HG02798 (cell line): ENCODE results near the gene KRT2.

Source experiments
- ATAC-seq: cut with Tn5 transposase; IDR thresholded peaks from one replicate; pipeline ENCODE4 v1.9.1; 2021; ENCODE audit warnings: mild to moderate bottlenecking; ENCODE audit not compliant: unreplicated experiment, poor library complexity

The KRT2 gene

DNA sequence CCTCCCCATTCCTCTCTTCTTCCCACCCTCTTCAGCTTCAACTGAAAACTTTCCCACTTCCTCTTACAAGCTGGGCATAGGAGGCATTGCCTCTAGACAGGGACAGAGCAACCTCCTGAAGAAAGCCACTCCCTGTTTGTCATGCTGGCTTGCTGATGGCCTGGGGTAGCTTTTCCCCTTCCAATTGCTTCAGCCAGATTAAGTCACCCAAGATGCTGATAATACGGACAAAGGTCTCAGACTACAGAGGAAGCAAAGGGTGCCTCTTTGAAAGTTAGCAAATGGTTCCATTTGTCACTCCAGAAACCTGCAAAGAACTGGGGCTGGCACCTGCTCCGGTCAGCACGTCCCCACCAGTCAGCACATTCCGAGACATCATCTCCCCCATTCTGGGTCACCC, 6.0 kb downstream of the KRT2 start:
- ATAC-seq, result no peak

DNA sequence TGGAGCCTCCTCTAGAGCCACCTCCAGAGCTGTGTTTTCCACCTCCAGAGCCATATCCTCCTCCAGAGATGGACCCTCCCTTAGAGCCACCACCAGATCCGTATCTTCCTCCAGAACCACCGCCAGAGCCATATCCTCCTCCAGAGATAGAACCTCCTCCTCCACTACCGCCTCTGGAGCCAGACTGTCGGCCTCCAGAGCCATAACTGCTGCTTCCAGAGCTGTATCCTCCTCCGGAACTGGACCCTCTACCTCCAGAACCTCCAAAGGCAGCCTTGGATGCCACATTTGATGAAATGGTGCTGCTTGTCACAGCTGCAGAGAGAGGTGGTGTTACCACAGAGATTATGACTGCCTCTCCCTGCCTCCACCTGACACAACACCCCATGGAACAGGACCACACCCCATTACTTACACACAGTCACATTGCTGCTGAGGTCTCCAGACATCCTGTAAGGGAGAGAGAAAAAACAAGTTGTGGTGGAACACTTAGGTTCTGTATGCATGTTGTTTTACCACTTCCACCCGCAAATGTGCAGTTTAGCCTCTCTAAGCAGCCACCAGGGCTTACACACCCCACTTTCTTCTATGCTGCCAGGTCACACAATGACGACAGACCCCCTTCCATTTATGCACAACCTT, 6.8 kb downstream of the KRT2 start:
- ATAC-seq, result no peak

DNA sequence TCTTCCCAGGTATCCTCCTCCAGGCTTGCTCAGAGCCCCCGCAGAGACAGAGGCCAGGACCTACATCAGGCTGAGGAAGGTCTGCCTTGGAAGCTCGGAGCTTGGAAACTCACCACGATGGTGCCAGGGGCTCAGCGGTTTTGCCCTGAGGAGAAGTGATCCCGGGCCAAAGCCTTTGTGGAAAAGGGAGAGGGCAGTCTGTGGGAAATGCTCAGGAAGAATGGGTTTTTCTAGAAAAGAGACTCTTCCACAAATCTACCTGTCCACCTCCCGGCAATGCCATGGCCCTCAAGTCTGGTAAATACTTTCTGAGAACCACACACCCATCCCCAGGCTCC, 8.0 kb downstream of the KRT2 start:
- ATAC-seq, result no peak

DNA sequence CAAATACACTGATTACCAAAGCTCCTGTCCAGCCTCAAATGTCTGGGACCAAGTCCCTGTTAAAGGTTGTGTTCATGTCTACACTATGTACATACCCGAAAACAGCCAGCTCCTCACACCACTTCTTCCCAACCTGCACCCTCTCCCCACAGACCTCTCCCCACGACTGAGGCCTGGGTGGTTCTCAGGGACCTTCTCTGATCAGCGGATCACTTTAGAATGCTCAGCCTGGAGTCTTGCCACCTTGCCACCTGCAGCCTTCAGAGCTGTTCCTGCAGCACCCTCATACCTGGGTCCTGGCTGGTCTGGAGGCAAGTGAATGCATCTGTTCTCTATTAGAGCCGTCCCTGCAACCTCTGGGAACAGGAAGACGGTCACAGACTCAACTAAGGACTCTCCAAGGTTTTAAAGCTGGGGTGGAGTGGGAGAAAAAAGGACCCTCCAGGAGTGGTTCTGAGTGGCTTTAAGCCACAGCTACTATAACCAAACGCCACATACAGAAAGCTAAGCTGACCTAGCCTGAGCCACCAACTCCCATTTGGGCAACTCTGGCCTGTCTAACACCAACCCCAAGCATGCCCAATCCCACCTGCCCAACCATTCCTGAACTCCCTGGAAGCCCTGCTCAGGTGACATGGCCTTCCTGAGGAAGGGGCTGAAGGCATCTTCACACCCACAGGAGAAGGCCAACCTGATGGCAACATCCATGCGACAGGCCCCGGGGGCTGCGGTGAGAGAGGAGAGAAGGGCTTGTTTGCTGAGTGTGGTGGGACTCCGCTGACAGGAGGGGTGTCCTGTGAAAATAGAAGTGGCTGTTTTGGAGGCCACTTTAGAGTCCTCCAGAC, 8.6 kb downstream of the KRT2 start:
- no peak for ATAC-seq

DNA sequence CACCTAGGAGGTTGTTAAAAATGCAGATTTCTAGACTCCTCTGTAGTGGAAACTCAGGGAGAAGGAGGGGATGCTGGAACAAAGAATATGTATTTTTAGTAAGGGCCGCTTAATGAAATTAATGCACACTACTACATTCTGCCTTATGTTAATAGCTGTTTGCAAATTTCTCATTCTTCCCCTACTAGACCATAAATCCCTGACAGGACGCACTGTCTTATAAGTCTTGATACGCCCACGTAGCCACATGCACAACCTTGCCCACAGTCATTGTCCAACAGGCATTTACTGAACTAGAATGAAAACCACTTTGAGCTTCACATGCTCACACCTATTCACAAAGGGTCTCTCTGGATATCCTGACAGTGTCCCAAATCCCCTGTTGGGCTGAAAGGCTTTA, 10.5 kb downstream of the KRT2 start:
- no peak for ATAC-seq

DNA sequence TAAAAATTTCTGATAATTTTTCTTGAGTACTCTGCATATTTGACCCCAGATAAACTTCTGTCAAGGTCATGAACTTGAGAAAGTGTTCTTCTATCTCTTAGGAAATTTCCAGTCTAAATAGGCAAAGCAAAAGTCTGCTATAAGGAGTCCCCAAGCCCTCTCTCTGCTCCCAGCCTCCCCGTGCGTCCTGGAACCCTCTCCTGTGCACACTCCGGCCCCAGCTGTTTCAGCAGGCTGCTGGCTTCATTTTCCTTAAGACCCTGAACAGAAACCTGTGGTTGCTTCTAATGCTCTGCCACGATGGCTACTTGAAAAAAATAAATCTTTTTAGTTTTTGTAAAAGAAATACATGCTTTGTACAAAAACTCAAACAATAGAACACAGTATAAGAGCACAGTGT, 14.7 kb downstream of the KRT2 start:
- no peak for ATAC-seq

DNA sequence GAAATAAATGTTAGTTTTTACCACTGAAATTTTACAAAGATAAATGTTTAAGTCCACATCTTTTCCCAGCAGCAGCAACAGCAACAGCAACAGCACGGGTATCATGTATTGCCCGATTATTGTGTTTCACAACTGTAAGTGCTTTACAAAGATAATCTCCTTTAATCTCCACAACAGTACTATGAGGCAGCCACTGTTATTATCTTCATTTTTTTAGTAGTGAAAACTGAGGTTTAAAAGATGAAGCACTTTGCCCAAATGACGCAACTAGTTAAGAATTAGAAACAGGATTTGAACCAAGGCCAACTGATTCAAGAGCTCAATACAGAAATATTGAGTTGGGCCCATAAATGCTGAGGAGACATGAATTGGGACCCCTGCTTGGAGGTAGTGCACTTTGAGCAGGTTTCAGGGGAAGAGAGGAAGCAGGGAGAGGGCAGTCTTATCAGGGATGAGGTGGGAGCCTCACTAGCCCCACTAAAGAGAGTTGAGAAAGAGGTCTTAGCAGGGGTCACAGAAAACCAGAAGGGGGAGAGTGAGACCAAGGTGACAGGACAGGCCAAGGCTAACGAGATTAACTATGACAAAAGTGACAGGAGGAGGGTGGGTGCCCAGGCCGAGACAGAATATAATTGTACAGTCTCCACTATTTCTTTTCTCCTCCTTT, 15.3 kb downstream of the KRT2 start:
- no peak for ATAC-seq

DNA sequence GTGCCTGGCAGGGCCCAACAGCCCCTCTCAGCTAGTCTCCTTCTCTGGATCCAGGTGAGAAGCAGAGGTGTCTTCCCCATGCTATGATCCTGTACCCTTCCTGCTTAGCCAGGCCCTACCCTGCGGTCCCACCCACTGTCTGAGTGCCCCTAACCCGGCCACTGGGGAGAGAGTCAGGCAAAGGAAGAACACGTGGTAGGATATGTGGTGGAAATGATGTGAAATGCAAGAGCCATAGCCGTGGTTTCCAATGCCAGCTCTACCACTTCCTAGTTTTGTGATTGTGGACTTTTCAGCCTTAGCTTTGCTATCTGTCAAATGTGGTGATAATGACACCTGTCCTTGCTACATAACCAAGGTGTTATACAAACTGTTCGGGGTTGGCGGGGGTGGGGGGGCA, 15.8 kb downstream of the KRT2 start:
- no peak for ATAC-seq

DNA sequence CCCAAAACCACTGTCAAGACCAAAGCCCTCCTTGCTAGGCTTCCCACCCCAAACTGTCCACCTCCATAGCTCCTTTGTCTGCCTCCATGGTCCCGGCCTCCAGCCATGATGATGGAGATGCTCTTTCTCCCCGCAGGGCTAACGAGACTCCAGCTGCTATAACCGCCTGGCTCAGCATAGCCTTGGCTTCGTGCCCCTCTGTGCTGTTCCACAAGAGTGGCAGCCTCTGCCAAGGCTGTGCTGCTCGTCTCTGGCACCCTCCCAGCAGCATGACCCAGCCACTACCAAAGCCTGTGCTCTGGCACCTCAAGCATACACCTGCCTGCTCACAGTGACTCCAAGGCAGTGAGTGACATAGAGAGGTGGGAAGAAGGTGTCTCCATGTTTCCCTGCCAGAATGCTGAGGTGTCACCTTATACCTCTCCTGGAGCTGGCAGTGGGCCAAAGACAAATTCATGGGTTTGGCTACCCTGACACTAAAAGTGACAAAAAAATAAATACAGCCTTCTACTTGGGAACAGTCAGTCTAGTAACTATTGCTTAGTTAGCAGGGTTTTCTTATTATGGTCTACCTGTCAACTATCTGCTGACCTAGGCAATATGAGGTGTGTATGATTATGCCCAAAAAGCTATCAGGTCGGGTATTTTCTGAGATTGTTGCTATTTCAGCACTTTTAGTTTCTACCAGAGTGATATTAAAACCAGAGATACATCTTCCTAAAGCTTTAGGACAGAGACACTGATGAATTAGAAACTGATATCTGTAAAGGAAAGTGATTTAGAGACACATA, 17.6 kb downstream of the KRT2 start:
- ATAC-seq, result no peak

DNA sequence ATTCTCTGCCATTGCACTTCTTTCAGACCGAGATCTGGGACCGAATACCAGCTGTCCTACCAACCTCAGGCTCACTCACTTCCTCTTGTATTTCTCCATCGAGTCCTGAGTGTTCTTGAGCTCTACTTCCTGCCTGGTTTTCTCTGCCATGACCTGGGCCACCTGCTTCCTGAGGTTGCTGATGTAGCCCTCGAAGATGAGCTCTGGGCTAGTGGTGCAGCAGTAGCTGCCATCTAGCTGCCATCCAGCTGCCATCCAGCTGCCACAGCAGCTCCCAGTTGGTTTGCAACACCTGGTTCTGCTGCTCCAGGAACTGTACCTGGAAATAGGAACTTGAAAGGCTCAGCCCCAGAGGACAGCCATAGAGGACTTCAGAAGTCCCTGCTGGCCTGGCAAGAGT, 18.6 kb downstream of the KRT2 start:
- no peak for ATAC-seq

DNA sequence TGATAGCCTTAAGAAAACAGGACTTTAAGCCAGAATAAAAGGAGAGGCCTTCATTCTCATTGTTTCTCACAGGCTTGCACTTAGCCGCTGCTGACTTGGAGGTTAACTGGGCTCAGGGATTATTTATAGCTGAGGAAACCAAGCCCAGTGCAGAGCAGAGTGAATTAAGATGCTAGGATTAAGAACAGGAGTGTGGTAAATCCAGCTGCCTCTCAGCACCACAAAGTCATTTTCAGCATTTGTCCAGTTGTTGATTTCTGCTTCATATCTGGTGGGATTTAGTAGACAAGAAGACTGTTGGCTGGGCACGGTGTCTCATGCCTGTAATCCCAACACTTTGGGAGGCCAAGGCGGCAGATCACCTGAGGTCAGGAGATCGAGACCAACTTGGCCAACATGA, 19.4 kb downstream of the KRT2 start:
- no peak for ATAC-seq

DNA sequence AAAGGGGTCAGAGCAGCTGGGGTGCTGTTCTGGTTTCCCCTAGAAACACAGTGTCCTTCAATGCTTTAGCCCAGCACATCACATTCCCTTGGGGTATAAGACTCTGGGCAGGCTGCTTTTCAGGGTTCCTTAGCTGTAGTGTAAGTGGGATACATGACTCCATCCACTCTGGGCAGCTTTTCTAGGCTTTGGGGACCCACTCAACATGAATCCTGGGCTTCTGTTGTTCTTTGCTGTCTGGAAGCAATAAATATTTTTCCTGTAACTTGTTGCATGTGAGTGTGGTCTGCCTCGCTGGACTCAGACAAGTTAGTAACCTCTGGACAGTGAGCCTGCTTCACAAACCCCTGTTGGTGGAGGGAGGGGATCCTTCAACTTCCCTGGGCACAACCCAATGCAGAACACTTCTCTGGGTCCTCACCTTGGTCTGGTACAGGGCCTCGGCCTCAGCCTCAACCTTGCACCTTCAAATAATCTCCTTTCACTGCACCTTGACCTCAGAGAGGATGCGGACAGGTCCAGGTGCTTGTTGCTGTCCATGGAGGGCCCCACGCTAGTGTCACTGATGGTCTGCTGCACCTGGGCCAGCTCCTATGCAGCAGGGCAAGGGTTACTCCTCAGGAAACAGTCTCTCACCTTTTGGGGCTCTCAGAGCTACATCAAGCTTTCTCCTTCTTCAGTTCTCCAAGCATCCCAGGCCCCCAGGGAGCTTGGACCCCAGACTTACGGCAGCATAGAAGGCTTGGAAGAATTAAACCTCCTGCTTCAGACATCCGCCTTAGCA, 20.1 kb downstream of the KRT2 start:
- ATAC-seq, result no peak

DNA sequence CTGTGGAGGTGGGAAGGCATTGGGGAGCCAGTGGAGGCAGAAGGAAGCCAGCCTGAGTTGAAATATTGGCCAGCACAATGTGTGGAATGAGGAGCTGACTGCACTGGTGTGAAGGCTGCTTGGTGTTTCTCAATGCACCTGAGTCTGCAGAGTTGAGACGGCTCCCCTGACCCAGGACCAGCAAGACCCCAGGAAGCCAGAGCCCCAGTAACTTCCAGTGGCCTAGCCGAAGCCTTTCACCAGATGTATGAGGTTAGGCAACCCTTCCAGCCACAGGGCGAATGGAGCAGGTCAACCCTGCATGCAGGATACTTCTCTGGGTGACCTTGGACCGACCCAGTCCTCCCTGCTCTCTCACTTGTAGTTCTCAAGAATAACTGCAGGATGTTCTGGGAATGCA, 20.7 kb downstream of the KRT2 start:
- ATAC-seq, result no peak

DNA sequence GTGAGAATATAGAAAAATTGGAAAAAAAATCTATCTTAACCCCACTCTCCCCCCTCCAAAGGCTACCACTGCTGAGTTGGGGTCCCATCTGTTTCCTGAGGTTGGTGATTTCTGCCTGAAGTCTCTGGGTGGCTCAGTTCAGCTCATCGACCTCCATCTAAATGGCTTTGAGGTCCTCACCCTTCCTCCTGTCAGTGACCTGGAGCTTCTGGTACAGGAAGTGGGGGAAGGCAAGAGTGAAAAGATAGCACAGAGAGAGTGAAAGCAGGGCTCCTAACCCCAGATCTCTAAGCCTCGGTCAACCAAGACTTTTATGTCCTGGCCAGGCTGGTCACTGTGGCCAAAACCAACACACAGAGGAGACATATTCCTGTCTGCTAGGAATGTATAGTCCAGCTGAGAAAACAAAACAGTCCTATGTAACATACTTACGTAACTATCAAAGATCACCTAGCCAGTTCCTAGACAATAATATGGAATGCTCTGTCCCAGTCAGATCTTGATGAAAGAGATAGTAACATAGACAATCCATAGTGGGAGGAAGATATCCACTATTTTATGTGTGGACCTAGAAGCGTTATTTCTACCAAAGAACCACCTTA, 21.3 kb downstream of the KRT2 start:
- no peak for ATAC-seq

DNA sequence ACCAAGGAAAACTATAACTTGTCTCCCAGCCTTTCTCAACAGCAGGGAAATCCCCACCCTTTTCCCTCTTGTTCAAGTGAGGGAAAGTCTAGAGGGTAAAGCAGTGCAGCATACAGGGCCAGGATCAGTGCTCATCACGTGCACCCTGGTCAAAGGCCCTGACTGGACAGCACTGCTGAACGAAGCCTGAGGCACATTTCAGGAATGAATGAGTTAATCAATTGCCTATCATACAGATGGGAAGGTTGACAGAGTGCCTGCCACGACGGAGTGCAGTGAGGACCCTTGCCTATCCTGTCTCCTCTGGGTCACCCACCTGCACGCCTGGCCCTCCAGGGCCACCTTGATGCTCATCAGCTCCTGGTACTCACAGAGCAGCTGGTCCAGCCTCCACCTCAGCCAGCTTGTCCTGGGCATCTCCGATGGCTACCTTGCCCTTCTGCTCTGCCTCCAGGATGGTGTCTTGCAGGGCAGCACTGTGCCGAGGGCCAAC, 22.0 kb downstream of the KRT2 start:
- no peak for ATAC-seq

DNA sequence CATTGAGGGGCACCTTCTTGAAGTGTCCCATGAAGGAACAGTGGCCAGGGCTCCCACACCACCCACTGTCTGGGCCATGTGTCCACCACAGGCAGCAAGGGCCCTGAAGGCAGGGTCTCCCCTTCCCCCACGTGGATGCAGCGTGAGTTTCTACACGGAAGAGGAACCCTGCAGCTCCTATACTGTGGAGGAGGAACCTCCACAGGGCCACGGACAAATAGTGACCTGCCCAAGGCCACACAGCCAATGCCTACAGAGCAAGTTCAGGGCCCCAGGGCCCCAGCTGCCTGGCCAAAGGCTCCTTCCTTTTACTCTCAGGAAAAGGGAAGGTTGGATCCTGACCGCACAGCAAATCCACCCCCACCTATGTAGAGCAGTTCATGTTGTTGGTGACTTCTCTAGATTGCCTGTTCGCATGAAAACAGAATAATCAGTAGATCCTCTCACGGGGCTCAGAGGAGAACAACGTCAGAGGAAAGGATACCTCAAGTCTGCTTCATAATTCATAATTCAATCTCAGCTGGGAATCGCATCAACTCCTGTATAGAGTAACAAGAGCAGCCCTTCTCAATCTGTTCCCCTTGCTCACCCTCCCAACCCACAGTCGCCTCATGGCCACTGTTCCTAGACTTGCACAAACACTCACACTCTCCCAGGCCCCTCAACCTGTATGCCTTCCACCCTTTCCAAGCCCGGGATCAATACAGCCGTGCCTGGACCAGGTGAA, 22.6 kb downstream of the KRT2 start:
- no peak for ATAC-seq

DNA sequence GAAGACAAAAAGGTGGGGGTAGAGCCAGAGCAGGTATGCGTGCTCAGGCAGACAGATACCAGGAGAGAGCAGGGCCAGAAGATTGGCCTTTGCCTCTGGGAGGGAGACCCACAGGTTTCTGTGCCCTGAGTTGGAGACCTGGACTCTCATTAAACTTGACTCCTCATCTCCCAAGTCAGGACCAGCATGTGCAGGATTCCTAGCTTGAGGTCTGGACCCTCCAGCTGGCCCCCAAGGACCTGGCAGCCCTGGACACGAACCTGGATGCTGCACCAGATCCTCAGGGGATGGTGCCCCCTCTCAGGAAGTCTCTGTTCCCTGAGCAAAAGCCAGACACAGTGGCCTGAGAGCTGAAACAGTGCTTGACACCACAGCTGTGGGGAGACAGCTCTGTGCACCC, 23.2 kb downstream of the KRT2 start:
- no peak for ATAC-seq

DNA sequence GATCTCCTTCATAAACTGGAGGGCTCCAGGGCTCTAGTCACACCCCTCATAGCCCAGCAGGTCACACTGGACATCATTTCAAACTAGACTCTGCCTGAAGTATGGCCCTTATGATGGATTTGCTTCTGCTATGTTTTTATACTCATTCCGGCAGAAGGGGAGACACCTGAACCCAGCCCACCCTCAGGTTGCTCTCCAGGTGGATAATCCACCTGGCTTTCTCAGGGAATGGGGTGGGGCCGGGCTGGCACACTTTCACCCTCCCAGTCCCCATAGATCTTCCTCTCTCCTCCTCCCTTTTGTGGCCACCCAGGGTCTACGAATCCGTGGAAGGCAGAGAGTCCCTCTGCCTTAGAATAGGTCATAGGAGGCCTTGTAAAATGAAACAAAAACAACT, 23.9 kb downstream of the KRT2 start:
- no peak for ATAC-seq
